Measurements from ENCODE around the gene UBASH3B.

- TF ChIP-seq CHD2 (IDR thresholded peaks at IDR 0.05; ENCODE audit: low read depth, low read length) (no peak), MIER3 (CRISPR knock-in tag; IDR thresholded peaks at IDR 0.05; ENCODE audit: borderline replicate concordance) (no peak), ZMYM3 (CRISPR knock-in tag; IDR thresholded peaks at IDR 0.05) (no peak), BHLHE40 (IDR thresholded peaks at IDR 0.05; ENCODE audit: low read length) (no peak), PHB2 (IDR thresholded peaks at IDR 0.05; ENCODE audit: partially characterized antibody) (no peak), USF2 (IDR thresholded peaks at IDR 0.05; ENCODE audit: low read depth, low read length) (no peak), USF2 (CRISPR knock-in tag; IDR thresholded peaks at IDR 0.05; ENCODE audit: borderline replicate concordance) (no peak), YY1 (IDR thresholded peaks at IDR 0.05; ENCODE audit: insufficient read depth, insufficient replicate concordance, low read depth, low read length) (no peak), RBAK (CRISPR knock-in tag; IDR thresholded peaks at IDR 0.05) (no peak), TRIM24 (CRISPR knock-in tag; IDR thresholded peaks at IDR 0.05) (no peak), ZNF639 (CRISPR knock-in tag; conservative IDR thresholded peaks at IDR 0.05) (no peak), HMGA1 (CRISPR knock-in tag; conservative IDR thresholded peaks at IDR 0.05) (no peak)
- TF ChIP-seq, protein P1, sequence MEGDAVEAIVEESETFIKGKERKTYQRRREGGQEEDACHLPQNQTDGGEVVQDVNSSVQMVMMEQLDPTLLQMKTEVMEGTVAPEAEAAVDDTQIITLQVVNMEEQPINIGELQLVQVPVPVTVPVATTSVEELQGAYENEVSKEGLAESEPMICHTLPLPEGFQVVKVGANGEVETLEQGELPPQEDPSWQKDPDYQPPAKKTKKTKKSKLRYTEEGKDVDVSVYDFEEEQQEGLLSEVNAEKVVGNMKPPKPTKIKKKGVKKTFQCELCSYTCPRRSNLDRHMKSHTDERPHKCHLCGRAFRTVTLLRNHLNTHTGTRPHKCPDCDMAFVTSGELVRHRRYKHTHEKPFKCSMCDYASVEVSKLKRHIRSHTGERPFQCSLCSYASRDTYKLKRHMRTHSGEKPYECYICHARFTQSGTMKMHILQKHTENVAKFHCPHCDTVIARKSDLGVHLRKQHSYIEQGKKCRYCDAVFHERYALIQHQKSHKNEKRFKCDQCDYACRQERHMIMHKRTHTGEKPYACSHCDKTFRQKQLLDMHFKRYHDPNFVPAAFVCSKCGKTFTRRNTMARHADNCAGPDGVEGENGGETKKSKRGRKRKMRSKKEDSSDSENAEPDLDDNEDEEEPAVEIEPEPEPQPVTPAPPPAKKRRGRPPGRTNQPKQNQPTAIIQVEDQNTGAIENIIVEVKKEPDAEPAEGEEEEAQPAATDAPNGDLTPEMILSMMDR (CRISPR knock-in tag; IDR thresholded peaks at IDR 0.05): no peak
- TF ChIP-seq, protein P2, sequence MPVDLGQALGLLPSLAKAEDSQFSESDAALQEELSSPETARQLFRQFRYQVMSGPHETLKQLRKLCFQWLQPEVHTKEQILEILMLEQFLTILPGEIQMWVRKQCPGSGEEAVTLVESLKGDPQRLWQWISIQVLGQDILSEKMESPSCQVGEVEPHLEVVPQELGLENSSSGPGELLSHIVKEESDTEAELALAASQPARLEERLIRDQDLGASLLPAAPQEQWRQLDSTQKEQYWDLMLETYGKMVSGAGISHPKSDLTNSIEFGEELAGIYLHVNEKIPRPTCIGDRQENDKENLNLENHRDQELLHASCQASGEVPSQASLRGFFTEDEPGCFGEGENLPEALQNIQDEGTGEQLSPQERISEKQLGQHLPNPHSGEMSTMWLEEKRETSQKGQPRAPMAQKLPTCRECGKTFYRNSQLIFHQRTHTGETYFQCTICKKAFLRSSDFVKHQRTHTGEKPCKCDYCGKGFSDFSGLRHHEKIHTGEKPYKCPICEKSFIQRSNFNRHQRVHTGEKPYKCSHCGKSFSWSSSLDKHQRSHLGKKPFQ (CRISPR knock-in tag; IDR thresholded peaks at IDR 0.05; ENCODE audit: insufficient replicate concordance): no peak
Measured at GRCh38 chr11:122861631-122862030, 206.1 kb downstream of the UBASH3B start.

Measured in HepG2 (cell line).